Measurements from ENCODE around the gene GARS1.

DNA sequence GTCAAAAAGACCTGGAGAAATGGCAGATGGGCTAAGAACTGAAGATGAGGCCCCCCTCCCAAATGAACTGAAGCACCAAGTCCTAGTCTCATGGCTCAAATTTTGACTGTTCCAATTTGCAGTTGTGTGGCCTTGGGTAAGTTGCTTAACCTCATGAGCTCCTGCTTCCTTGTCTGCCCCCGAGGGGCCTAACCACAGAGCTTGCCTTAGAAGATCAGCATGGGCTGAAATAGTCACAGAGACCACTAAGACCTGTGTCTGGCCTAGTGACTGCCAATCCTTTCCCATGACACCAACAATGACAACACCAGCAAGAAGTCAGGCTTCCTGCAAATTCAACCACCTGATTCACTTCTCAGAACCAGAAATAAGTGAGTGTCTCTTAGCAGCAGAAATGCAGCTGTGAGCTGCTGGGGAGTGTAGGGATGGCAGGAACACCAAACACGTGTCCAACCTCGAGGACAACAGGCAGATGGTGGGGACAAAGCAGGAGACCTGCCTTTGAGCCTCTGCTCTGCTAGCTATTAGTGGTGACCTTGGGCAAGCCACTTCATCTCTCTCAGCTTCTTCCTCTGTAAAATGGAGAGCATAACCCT is 63.9 kb downstream of the GARS1 start:
- TF ChIP-seq, protein P1, sequence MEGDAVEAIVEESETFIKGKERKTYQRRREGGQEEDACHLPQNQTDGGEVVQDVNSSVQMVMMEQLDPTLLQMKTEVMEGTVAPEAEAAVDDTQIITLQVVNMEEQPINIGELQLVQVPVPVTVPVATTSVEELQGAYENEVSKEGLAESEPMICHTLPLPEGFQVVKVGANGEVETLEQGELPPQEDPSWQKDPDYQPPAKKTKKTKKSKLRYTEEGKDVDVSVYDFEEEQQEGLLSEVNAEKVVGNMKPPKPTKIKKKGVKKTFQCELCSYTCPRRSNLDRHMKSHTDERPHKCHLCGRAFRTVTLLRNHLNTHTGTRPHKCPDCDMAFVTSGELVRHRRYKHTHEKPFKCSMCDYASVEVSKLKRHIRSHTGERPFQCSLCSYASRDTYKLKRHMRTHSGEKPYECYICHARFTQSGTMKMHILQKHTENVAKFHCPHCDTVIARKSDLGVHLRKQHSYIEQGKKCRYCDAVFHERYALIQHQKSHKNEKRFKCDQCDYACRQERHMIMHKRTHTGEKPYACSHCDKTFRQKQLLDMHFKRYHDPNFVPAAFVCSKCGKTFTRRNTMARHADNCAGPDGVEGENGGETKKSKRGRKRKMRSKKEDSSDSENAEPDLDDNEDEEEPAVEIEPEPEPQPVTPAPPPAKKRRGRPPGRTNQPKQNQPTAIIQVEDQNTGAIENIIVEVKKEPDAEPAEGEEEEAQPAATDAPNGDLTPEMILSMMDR (IDR thresholded peaks at IDR 0.05; ENCODE audit: low read depth, low read length, poor library complexity, severe bottlenecking): no peak
- TF ChIP-seq EZH2phosphoT487 (IDR thresholded peaks at IDR 0.05; ENCODE audit: borderline replicate concordance, low read length): no peak

Data from DOHH2 (cell line).